ENCODE results near the gene ACYP2.
"Not testable (repeated sequence)": the region's sequence is repeated elsewhere in the genome, so short reads cannot be mapped to it uniquely, and the experiment has no call there.

Gene ACYP2

GRCh38 chr2:54310311-54310710 lies 194.9 kb downstream of the ACYP2 start:
- no peak for TF ChIP-seq CTCF (IDR thresholded peaks at IDR 0.05; ENCODE audit: low read depth, low read length)
- DNase-seq (ENCODE audit: extremely low read depth, low read depth) = no peak

- no peak for TF ChIP-seq CTCF (IDR thresholded peaks at IDR 0.05; ENCODE audit: low read depth, low read length)
- DNase-seq (ENCODE audit: extremely low read depth, low read depth) = no peak
Observed at GRCh38 chr2:54310961-54311360, 195.5 kb downstream of the ACYP2 start.

GRCh38 chr2:54313147-54313546 lies 197.7 kb downstream of the ACYP2 start:
- DNase-seq (ENCODE audit: extremely low read depth, low read depth) = no peak
- TF ChIP-seq CTCF (IDR thresholded peaks at IDR 0.05; ENCODE audit: low read depth, low read length) = no peak

- no peak for TF ChIP-seq CTCF (IDR thresholded peaks at IDR 0.05; ENCODE audit: low read depth, low read length)
- DNase-seq (ENCODE audit: extremely low read depth, low read depth) = no peak
Observed at GRCh38 chr2:54317973-54318372, 202.6 kb downstream of the ACYP2 start.

- no peak for DNase-seq (ENCODE audit: extremely low read depth, low read depth)
- no peak for TF ChIP-seq CTCF (IDR thresholded peaks at IDR 0.05; ENCODE audit: low read depth, low read length)
Observed at GRCh38 chr2:54318821-54319220, 203.4 kb downstream of the ACYP2 start.

- TF ChIP-seq CTCF (IDR thresholded peaks at IDR 0.05; ENCODE audit: low read depth, low read length) = no peak
- no peak for DNase-seq (ENCODE audit: extremely low read depth, low read depth)
Observed at GRCh38 chr2:54321047-54321446, 205.6 kb downstream of the ACYP2 start.

GRCh38 chr2:54324517-54324916 lies 209.1 kb downstream of the ACYP2 start:
- not testable (repeated sequence) for DNase-seq (ENCODE audit: extremely low read depth, low read depth)

- DNase-seq (ENCODE audit: extremely low read depth, low read depth) = no peak
- TF ChIP-seq CTCF (IDR thresholded peaks at IDR 0.05; ENCODE audit: low read depth, low read length) = no peak
Observed at GRCh38 chr2:54325148-54325547, 209.7 kb downstream of the ACYP2 start.

Data from AG09319 (cell line).